Activated CD4-positive, alpha-beta T cell treated with anti-CD3 and anti-CD28 coated beads for 36 hours (primary cell): Measurements from ENCODE around the gene BTG3. TPM values are rescaled to one million over a fixed set of nuclear protein-coding genes. Genes with fewer than 3 reads are reported as not detected.

Experiments used
- ATAC-seq: fragments of 200-7000 bp; cut with Tn5 transposase; one replicate; pipeline ENCODE4 v1.10.0; 2021; ENCODE audit warnings: mild to moderate bottlenecking, moderate library complexity
- CTCF ChIA-PET: fragments of 350-600 bp; sonication (Branson Sonifier 250); formaldehyde crosslinking; loops from one replicate; lab custom pipeline; 2021; ENCODE audit warnings: antibody characterized with exemption; lab: Charles Lee
- POLR2A ChIA-PET: fragments of 350-600 bp; sonication (Branson Sonifier 250); formaldehyde crosslinking; loops from one replicate; lab custom pipeline; 2021; ENCODE audit warnings: antibody characterized with exemption, inconsistent platforms; lab: Charles Lee
- DNase-seq: peaks from one replicate; pipeline ENCODE4 v3.0.0-alpha.2; 2020
- H3K27ac Mint-ChIP-seq: one replicate; pipeline ENCODE4 v1.8.0; 2021; ENCODE audit warnings: mixed read lengths
- H3K27me3 Mint-ChIP-seq: one replicate; pipeline ENCODE4 v1.8.0; 2021; ENCODE audit warnings: mixed read lengths
- H3K36me3 Mint-ChIP-seq: one replicate; pipeline ENCODE4 v1.8.0; 2021; ENCODE audit warnings: low read depth, mixed read lengths
- H3K4me1 Mint-ChIP-seq: one replicate; pipeline ENCODE4 v1.8.0; 2021; ENCODE audit warnings: mixed read lengths
- H3K4me3 Mint-ChIP-seq: one replicate; pipeline ENCODE4 v1.8.0; 2021; ENCODE audit warnings: mild to moderate bottlenecking, moderate library complexity, mixed read lengths
- H3K9me3 Mint-ChIP-seq: one replicate; pipeline ENCODE4 v1.8.0; 2021; ENCODE audit warnings: low read depth, mixed read lengths
- intact Hi-C, 2 experiments: fragments of 100-400 bp; cut with DNase I in 1 of 2; cut with micrococcal nuclease in 1 of 2; formaldehyde crosslinking; loops; one replicate each; pipeline versions ENCODE4 v1.14.2 to v1.15.1; 2022 to 2024; cut with DNase I, micrococcal nuclease
- total RNA-seq, 2 experiments: library from RNA; stranded (reverse); gene quantifications; one replicate each; pipeline ENCODE4 v1.2.3, GENCODE V29; 2021

The BTG3 gene
- total RNA-seq, 2 experiments from 2014 or later, result 35.6 to 38.3 TPM

DNA sequence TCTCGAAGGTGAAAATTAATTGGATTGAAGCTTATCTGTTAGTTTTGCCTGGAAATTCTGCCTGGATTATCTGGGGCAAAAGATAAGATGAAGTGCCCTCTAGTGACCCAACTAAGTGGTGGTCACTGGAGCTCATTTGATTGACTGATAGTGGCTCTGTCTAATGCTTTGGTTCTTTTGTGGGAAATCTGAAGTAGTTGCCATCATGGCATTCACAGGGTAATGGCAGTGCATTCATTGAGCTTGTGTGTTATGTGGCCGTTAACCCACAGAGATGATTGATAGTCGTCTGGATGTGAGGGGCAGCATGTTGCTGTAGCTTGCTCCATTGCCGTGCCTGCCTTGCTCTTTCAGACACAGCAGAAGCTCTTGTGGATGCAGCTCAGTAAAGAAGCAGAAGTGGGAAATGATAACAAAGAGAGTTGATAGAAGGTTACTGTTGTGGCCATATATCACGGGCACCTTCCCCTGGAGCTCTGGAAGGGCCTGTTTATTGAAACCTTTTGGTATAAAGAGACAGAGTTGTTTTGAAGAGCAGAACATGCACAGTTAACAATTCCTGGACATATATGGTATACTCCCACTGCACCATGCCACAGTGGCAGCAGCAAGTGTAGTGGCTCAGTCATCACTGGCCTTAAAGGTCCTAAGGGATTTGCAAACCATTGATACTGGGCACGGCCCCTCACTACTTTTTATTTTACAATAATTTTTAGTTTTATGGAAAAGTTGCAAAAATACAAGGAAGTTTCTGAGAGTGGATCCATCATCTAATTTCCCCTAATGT, 57.8 kb downstream of the BTG3 start:
- ATAC-seq (no peak), DNase-seq (no peak)
- no peaks in the 10 kb centered on the region for H3K27me3 Mint-ChIP-seq
- CTCF ChIA-PET, result interaction anchor here (1.2 kb wide), 1 partner anchor 13 kb away, joined by 3 read pairs; no protein-coding TSS in a partner anchor
- no peaks in the 10 kb centered on the region for H3K9me3 Mint-ChIP-seq
- POLR2A ChIA-PET, result no interaction called here
- no peaks in the 10 kb centered on the region for H3K36me3 Mint-ChIP-seq
- H3K27ac Mint-ChIP-seq, result no peak overlapping the region
- intact Hi-C loops, result no loop called here
- H3K4me1 Mint-ChIP-seq, result no peaks in the 10 kb centered on the region
- no peak overlapping the region for H3K4me3 Mint-ChIP-seq

GRCh38 chr21:17554120-17554519, 58.6 kb downstream of the BTG3 start:
- DNase-seq (no peak), ATAC-seq (no peak)
- H3K4me1 Mint-ChIP-seq, result no peaks in the 10 kb centered on the region
- CTCF ChIA-PET, result interaction anchor here (1.2 kb wide), 1 partner anchor 12 kb away, joined by 3 read pairs; no protein-coding TSS in a partner anchor
- no peak overlapping the region for H3K27ac Mint-ChIP-seq
- H3K4me3 Mint-ChIP-seq, result no peak overlapping the region
- H3K27me3 Mint-ChIP-seq, result no peaks in the 10 kb centered on the region
- intact Hi-C loops, result no loop called here
- H3K36me3 Mint-ChIP-seq, result no peaks in the 10 kb centered on the region
- H3K9me3 Mint-ChIP-seq, result no peaks in the 10 kb centered on the region
- POLR2A ChIA-PET, result no interaction called here

DNA sequence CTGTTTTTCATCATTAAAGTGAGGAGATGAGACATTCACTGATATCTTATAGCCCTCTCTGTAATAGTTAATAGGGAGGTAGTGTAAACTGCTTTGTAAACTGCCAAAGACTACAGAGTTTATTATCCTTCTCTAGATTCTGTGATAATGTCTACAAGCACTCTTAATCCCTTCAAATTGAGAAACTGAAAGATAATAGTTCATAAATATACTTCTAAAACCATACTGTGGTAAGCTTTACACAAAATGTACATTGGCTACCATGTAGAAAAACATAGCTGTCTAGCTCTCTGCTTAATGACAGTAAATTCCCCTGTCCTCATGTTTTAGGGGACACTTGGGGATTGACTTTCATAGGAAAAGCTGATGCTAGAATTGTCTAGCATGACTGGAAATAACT, 60.3 kb downstream of the BTG3 start:
- Mint-ChIP-seq H3K27me3 (no peaks in the 10 kb centered on the region), H3K4me3 (no peak overlapping the region), H3K9me3 (no peaks in the 10 kb centered on the region), H3K27ac (no peak overlapping the region), H3K36me3 (no peaks in the 10 kb centered on the region), H3K4me1 (no peaks in the 10 kb centered on the region)
- DNase-seq, result no peak
- ATAC-seq, result no peak
- POLR2A ChIA-PET, result no interaction called here
- CTCF ChIA-PET, result interaction anchor here (0.6 to 1.1 kb wide), 2 partner anchors 8 to 88 kb away, joined by 3 read pairs; no protein-coding TSS in a partner anchor
- intact Hi-C loops, result no loop called here

DNA sequence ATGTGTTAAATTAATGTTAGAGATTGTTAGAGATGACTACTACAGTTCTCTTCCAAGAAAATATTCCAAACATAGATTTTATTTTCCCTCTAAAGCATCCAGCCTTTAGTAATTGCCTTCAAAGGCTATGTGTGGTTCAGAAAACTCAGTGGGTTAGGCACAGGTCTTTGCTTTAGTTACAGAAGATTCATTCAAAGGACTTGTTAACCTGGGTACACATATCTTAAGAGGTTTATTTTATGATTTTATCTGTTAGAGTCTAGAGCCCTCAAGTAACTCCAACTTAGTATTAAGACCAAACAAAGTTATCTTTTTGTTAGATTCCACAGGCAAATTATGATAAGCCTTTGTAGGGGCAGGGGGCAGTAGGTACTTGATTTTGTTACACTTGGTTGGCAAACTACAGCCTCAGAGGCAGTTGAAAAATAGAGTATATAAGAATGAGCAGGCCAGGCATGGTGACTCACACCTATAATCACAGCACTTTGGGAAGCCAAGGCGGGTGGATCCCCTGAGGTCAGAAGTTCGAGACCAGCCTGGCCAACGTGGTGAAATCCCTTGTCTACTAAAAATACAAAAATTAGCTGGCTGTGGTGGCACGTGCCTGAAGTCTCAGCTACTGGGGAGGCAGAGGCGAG, 61.9 kb downstream of the BTG3 start:
- intact Hi-C loops, result no loop called here
- peak; percentile 11 for DNase-seq
- H3K4me3 Mint-ChIP-seq, result no peak overlapping the region

DNA sequence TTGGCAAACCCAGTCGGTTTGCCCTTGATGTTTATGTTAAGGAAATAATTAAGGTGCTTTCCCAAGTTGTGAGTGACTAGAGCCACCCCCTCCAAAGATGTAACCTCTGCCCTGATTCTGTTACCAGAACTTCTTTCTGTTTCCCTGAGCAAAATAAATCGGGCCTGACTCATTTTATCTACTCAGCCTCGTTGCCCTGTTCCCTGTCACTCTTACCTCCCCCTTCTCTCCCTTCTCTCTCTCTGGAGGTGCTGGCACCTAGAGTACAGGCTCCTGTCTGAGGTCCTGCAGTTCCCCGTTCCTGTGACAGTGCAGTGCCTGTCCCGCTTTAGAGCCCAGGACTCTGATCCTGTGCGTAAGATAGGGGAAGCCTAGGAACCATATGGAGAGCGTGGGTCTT, 64.4 kb downstream of the BTG3 start:
- ChIA-PET POLR2A (interaction anchor here (0.6 kb wide), 1 partner anchor 64 kb away, joined by 3 read pairs; no protein-coding TSS in a partner anchor), CTCF (no interaction called here)
- Mint-ChIP-seq H3K9me3 (no peaks in the 10 kb centered on the region), H3K4me1 (no peaks in the 10 kb centered on the region), H3K36me3 (no peaks in the 10 kb centered on the region), H3K4me3 (no peak overlapping the region), H3K27ac (no peak overlapping the region), H3K27me3 (no peaks in the 10 kb centered on the region)
- DNase-seq (no peak), ATAC-seq (no peak)
- intact Hi-C loops, result no loop called here

More for the DNA sequence above, 61.9 kb downstream of the BTG3 start:
- no peaks in the 10 kb centered on the region for H3K27me3 Mint-ChIP-seq
- no peaks in the 10 kb centered on the region for H3K9me3 Mint-ChIP-seq
- H3K27ac Mint-ChIP-seq, result no peak overlapping the region
- H3K4me1 Mint-ChIP-seq, result no peaks in the 10 kb centered on the region
- ChIA-PET POLR2A (no interaction called here), CTCF (no interaction called here)
- no peak for ATAC-seq
- no peaks in the 10 kb centered on the region for H3K36me3 Mint-ChIP-seq

DNA sequence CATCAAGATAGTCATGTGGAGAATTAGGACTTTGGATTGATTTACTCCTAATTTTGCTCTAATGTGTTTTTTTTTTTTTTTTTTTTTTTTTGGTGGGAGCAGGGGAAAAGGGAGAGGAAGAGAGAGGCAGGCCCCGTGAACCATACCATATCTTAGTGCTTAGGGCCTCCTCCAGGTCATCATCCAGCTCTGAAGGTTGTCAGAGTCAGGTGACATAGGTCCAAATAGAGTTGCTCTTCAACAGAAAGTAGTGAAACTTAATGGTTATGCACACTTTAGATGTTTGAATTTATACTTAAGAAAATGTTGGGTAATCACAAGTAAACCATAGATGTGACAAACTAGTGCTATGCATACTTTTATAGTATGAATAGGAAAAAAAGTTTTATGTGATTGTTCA, 67.7 kb downstream of the BTG3 start:
- no peak for DNase-seq
- H3K27me3 Mint-ChIP-seq, result no peaks in the 10 kb centered on the region
- H3K4me1 Mint-ChIP-seq, result no peaks in the 10 kb centered on the region
- H3K36me3 Mint-ChIP-seq, result no peaks in the 10 kb centered on the region
- H3K27ac Mint-ChIP-seq, result no peak overlapping the region
- intact Hi-C loops, result no loop called here
- no peak for ATAC-seq
- H3K4me3 Mint-ChIP-seq, result no peak overlapping the region
- POLR2A ChIA-PET, result no interaction called here
- no peaks in the 10 kb centered on the region for H3K9me3 Mint-ChIP-seq
- CTCF ChIA-PET, result no interaction called here

Other genes with a start within 250 kb of the BTG3 start
- under 1 TPM; 0.30 to 0.91 TPM for gene CXADR, start 99.9 kb downstream of the BTG3 start, total RNA-seq
- 10 to 100 TPM; 20.8 to 22.9 TPM for gene C21orf91, start 206.5 kb upstream of the BTG3 start, total RNA-seq